Kasumi-1 (cell line): ENCODE data around the gene DMXL1.
A peak's percentile ranks its signal among the peaks of the same experiment; 100 is the strongest.

Experiments used
- DNase-seq, 2 experiments: peaks; one replicate each; lab custom pipeline; 2025; lab: John Stamatoyannopoulos, UW

The DMXL1 gene

DNA sequence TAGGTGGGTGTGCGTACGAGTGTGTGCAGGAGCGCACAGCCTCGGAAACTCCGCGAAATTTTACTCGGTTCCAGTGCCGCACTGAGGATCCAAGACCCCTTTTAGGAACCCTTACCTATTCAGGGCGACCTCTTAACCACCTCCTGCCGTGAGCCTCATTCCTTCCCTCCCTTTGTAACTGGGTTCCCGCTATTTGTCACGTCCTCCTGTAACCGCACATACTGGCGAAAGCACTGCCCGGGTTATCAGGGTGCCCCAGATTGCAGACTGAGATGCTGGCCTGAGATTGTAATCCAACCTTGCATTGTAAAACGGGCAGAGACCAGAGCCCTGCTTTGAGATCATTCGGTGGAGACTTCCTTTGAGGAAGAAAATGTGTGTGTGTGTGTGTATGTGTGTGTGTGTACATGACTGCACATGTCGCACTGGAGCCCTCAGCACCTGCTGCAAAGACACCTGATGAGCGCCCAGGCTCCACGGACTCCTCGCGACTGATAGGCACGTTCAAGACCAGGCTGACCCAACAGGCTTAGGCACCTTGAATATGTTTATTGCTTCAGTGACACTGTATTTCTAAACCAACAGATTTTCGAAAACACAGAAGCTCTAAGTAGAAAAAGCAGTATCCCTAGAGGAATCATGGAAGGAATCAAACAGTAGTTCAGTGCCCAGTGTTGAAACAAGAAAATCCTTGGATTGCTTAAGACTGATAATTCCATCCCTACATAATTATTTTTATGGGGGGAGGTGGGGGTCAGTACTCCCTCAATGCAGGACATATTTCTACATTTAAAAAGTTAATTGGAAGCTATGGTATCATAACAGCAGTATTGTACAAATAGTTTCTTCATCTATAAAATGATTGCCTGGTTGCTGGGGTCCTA, 198.4 kb downstream of the DMXL1 start:
- DNase-seq: peak; percentile 31 to 57

DNA sequence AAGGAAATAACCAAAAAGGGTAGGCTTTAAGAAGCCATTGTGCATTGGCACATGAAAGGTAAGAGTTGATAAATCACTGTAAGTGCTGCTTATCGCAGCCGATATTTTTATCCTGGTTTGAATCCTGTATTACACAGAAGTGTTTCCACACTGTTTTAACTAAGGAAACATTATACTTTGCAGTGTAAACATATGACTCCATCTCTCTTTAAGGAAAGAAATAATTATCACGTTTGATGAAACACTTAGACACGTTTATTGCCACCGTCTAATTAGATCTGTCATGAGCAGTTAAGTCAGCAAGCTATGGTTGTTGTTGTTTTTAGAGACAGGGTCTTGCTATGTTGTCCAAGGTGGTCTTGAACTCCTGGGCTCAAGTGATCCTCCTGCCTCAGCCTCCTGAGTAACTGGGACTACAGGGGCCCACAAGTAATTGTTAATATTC, 199.3 kb downstream of the DMXL1 start:
- no peak for DNase-seq

DNA sequence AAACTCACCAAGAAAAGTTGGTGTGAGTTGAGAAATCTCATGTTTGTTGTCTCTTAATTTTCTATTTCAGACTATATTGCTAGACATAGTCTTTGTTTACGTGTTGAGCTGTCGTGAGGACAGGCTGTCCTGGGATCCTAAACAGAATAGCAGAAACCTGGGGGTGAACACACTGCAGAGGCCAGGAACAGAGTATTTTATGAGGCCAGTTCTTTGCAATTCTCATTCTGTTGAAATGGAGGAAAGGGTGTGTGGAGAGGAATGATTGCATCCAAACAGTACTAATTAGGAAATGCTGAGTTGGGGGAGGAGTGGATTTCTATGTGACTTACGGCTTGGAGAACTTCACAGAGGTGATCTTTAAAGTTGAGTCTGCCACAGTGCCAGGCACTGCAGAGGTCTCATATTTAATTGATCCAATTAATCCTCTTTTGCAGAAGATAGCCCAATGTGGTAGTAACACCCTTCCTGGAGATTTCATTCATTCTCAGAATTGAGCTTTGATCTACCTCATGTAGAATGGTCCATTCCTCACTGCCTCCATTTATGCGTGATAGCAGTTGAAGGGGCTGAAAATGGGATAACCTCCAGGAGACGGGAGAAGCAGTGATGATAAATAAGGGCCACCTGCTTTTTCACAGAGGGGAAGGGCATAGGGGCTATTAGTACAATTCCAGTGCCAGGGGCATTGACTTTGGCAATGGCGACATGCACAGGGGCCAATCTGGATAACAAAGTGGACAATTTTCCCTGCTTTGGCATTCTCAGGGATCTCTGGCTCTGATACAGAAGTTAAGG, 200.3 kb downstream of the DMXL1 start:
- peak in 1 of 2 experiments; percentile 14 for DNase-seq

- DNase-seq: no peak
Observed at GRCh38 chr5:119271758-119272730, 201.2 kb downstream of the DMXL1 start.

DNA sequence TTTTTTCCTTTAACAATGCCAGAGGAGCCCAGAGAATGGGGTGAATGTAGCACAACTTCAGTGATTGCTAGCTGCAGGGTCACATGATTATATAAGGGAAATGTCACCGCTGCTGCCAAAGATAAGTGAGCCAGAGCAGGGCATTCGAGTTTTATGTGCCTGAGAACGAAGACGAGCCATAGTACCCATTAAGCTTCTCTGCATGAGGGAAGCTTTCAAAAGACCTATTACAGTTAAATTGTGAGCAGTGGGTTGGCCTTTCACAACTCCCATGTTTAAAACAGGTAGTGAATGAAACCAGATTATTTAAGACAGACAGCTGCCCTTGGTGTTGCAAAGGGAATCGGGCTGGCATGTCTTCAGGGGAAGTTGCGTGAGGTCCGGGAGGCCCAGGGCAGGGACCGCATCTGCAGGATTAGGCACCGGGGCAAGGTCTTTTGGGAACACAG, 202.5 kb downstream of the DMXL1 start:
- peak; percentile 41 to 61 for DNase-seq

GRCh38 chr5:119274030-119274766, 203.3 kb downstream of the DMXL1 start:
- DNase-seq: no peak

- DNase-seq: peak; percentile 33 to 62
Observed at GRCh38 chr5:119274767-119275130, 203.9 kb downstream of the DMXL1 start.

DNA sequence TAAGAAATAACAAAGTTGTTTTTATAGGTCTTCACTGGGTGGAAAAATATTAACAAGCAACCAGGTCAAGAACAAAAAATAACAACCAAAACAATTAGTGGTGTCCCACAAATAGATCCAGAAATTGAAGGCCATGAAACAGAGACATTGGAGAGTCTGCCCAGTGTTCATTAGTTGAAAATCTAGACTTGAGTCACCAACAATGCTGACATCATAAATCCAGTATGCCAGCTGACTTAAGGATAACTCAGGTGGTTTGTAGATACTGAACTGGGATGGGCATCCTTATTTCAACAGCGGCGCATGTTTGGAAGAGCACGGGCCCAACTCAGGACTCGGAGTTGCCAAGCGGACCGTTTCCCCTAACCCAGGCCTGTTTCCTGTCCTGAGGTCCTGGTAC, 204.3 kb downstream of the DMXL1 start:
- no peak for DNase-seq

GRCh38 chr5:119275601-119276173, 204.8 kb downstream of the DMXL1 start:
- DNase-seq: peak; percentile 52 to 65

- no peak for DNase-seq
Observed at GRCh38 chr5:119276978-119277377, 206.1 kb downstream of the DMXL1 start.

- no peak for DNase-seq
Observed at GRCh38 chr5:119279093-119279492, 208.2 kb downstream of the DMXL1 start.

DNA sequence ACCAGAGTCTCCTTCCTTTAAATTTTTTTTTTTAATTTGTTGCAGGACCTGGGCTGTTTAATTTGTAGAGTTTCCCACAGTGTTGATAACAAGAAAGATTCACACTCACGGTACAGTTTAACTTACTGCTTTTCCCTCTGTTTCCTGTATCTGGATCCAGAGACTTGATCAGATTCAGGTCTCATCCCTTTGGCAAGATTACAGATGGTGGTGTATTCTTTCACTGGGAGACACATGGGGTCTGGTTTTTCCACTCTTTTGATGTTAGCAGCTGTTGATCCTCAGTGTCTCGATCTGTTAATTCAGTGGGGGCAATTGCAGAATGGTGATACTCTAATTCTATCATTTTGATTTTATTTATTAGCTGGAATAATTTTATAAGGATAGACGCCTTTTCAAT, 209.5 kb downstream of the DMXL1 start:
- no peak for DNase-seq

- DNase-seq: no peak
Observed at GRCh38 chr5:119282628-119283027, 211.7 kb downstream of the DMXL1 start.

- DNase-seq: no peak
Observed at GRCh38 chr5:119284031-119284430, 213.1 kb downstream of the DMXL1 start.

- no peak for DNase-seq
Observed at GRCh38 chr5:119285070-119285916, 214.4 kb downstream of the DMXL1 start.

DNA sequence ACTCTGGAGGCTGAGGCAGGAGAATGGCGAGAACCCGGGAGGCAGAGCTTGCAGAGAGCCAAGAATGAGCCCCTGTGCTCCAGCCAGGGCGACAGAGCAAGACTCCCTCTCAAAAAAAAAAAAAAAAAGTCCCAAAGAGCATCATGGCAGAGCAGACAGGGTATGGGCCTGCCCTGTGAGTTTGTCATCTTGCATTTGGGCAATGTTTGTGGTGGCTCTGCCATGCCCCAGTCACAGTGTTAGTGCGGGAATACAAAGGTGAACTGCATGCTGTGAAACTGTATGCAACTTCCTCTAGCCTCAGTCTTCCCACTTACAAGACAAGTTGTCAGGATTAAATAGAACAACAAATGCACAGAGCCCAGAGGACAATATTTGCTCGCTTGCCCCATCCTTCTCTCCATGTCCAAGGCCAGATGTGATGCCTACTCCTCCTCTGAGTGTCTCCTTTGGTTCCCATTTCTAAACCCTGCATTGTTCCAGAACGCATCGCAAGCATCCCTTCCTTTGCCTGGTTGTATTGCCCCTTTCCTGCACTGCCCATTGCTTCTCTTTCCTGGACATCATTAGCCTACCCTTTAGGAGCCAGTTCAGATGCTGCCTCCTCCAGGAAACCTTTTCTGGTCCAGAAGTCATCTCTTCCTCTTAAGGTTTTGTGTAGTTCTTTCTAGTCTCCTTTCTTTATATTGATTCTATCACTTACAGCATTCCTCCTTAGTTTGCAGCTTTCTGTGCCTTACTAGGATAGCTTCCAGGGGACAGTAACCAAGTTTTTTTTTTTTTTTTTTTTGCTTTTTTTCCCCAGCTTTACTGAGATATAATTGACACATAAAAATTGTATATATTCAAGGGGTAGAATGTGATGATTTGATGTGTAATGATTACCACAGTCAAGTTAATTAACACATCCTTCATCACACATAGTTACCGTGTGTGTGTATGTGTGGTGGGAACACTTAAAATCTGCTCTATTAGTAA, 215.9 kb downstream of the DMXL1 start:
- DNase-seq: no peak

GRCh38 chr5:119287547-119288111, 216.7 kb downstream of the DMXL1 start:
- no peak for DNase-seq

- DNase-seq: no peak
Observed at GRCh38 chr5:119288379-119289033, 217.6 kb downstream of the DMXL1 start.
